OCI-LY1 (cell line): Measurements from ENCODE around the gene ESRRA.

Source experiments
- H2AFZ ChIP-seq: fragments of 200-600 bp; sonication (generic), shearing (Covaris generic); 2 replicates; pipeline ENCODE4 v1.6.0; 2014; ENCODE audit warnings: antibody characterized with exemption, mild to moderate bottlenecking, low read length
- H3F3A ChIP-seq: fragments of 200-600 bp; sonication (generic), shearing (Covaris generic); 2 replicates; pipeline ENCODE4 v1.6.0; 2014; ENCODE audit warnings: mild to moderate bottlenecking, antibody characterized with exemption, low read length, moderate library complexity; ENCODE audit not compliant: insufficient read depth
- H3K27ac ChIP-seq: fragments of 200-600 bp; sonication (generic); 2 replicates; pipeline ENCODE4 v1.5.1; 2014; ENCODE audit warnings: low read length, mixed run types, mild to moderate bottlenecking, low read depth; ENCODE audit not compliant: poor library complexity, severe bottlenecking
- H3K27me3 ChIP-seq: fragments of 200-600 bp; sonication (generic); 2 replicates; pipeline ENCODE4 v1.6.0; 2014; ENCODE audit warnings: antibody characterized with exemption, mild to moderate bottlenecking, low read length, moderate library complexity; ENCODE audit not compliant: insufficient read depth
- H3K36me3 ChIP-seq: fragments of 200-600 bp; sonication (generic); 2 replicates; pipeline ENCODE4 v1.6.1; 2014; ENCODE audit warnings: mild to moderate bottlenecking, antibody characterized with exemption, low read length, moderate library complexity, mixed read lengths; ENCODE audit not compliant: insufficient read depth
- H3K4me1 ChIP-seq: fragments of 200-600 bp; sonication (generic); 2 replicates; pipeline ENCODE4 v1.5.1; 2014; ENCODE audit warnings: mild to moderate bottlenecking, low read length, moderate library complexity; ENCODE audit not compliant: insufficient read depth, severe bottlenecking
- H3K4me2 ChIP-seq: fragments of 200-600 bp; sonication (generic), shearing (Covaris generic); 2 replicates; pipeline ENCODE4 v1.6.1; 2014; ENCODE audit warnings: low read length
- H3K4me3 ChIP-seq: fragments of 200-600 bp; sonication (generic); 2 replicates; pipeline ENCODE4 v1.5.1; 2014; ENCODE audit warnings: low read length, low read depth, mild to moderate bottlenecking, mixed read lengths; ENCODE audit not compliant: poor library complexity, severe bottlenecking
- H3K79me2 ChIP-seq: fragments of 200-600 bp; shearing (Covaris generic); 2 replicates; pipeline ENCODE4 v1.6.1; 2016; ENCODE audit warnings: mixed run types, low read length, mixed read lengths; ENCODE audit not compliant: insufficient read depth
- H3K9ac ChIP-seq: fragments of 200-600 bp; sonication (generic), shearing (Covaris generic); 2 replicates; pipeline ENCODE4 v1.6.1; 2014; ENCODE audit warnings: mild to moderate bottlenecking, low read length, mixed read lengths
- H3K9me2 ChIP-seq: fragments of 200-600 bp; sonication (generic), shearing (Covaris generic); 2 replicates; pipeline ENCODE4 v1.6.1; 2014; ENCODE audit warnings: low read depth, mild to moderate bottlenecking, low read length, mixed read lengths
- H3K9me3 ChIP-seq: fragments of 200-600 bp; shearing (Covaris generic); 2 replicates; pipeline ENCODE4 v1.6.1; 2014; ENCODE audit warnings: low read length, mixed read lengths
- H4K20me1 ChIP-seq: fragments of 200-600 bp; sonication (generic), shearing (Covaris generic); 2 replicates; pipeline ENCODE4 v1.6.0; 2016; ENCODE audit warnings: mild to moderate bottlenecking, low read length; ENCODE audit not compliant: insufficient read depth
- CTCF ChIP-seq: fragments of 200-600 bp; sonication (generic), shearing (Covaris generic); IDR thresholded peaks from 2 replicates; pipeline ENCODE4 v1.5.1; 2017; ENCODE audit warnings: mild to moderate bottlenecking, antibody characterized with exemption, low read length, moderate library complexity, mixed read lengths
- EZH2 ChIP-seq: fragments of 200-600 bp; sonication (generic), shearing (Covaris generic); IDR thresholded peaks from 2 replicates; pipeline ENCODE4 v1.8.0; 2017; ENCODE audit warnings: borderline replicate concordance, mixed run types, mild to moderate bottlenecking, antibody characterized with exemption, low read length, moderate library complexity, mixed read lengths

ESRRA gene

GRCh38 chr11:64348383-64349024, 43.2 kb downstream of the ESRRA start:
- H3K9me2 ChIP-seq = no peaks in the 10 kb centered on the region
- H3K9me3 ChIP-seq = no peaks in the 10 kb centered on the region
- H3K4me1 ChIP-seq = no peaks in the 10 kb centered on the region
- H3K9ac ChIP-seq = no peak overlapping the region
- no peak overlapping the region for H3K27ac ChIP-seq
- H3K27me3 ChIP-seq = no peaks in the 10 kb centered on the region
- TF ChIP-seq EZH2 = no peak
- TF ChIP-seq CTCF = no peak
- no peaks in the 10 kb centered on the region for H3K79me2 ChIP-seq
- H3K36me3 ChIP-seq = peaks cover 41% of the 10 kb centered on the region; the same call in 1 of the 2 replicates
- H2AFZ ChIP-seq = no peak overlapping the region
- H3F3A ChIP-seq = no peaks in the 10 kb centered on the region
- no peak overlapping the region for H3K4me2 ChIP-seq
- H3K4me3 ChIP-seq = no peak overlapping the region
- H4K20me1 ChIP-seq = no peaks in the 10 kb centered on the region

GRCh38 chr11:64349025-64349387, 43.7 kb downstream of the ESRRA start:
- Histone ChIP-seq H3K4me1 (no peaks in the 10 kb centered on the region), H3K9ac (no peak overlapping the region), H3K79me2 (no peaks in the 10 kb centered on the region), H4K20me1 (no peaks in the 10 kb centered on the region), H2AFZ (no peak overlapping the region), H3K4me3 (no peak overlapping the region), H3K36me3 (peaks cover 40% of the 10 kb centered on the region; the same call in 1 of the 2 replicates), H3K27ac (no peak overlapping the region), H3K4me2 (no peak overlapping the region), H3K9me3 (no peaks in the 10 kb centered on the region), H3K9me2 (no peaks in the 10 kb centered on the region), H3F3A (no peaks in the 10 kb centered on the region), H3K27me3 (no peaks in the 10 kb centered on the region)
- TF ChIP-seq CTCF (no peak), EZH2 (no peak)

GRCh38 chr11:64349404-64349803, 44.1 kb downstream of the ESRRA start:
- Histone ChIP-seq H3K36me3 (peaks cover 36% of the 10 kb centered on the region; the same call in 1 of the 2 replicates), H2AFZ (no peak overlapping the region), H3K27me3 (no peaks in the 10 kb centered on the region), H3K9me2 (no peaks in the 10 kb centered on the region), H3K4me1 (no peaks in the 10 kb centered on the region), H3K9ac (no peak overlapping the region), H3K9me3 (no peaks in the 10 kb centered on the region), H3K4me2 (no peak overlapping the region), H3F3A (no peaks in the 10 kb centered on the region), H3K79me2 (no peaks in the 10 kb centered on the region), H4K20me1 (no peaks in the 10 kb centered on the region), H3K4me3 (no peak overlapping the region), H3K27ac (no peak overlapping the region)
- TF ChIP-seq CTCF (no peak), EZH2 (no peak)
